Tibial artery (tissue), 4 donors: ENCODE results near the gene CTNNAL1.

Experiments used
- DNase-seq, 2 donors: peaks; one replicate each; pipeline ENCODE4 v3.0.0-alpha.2; 2019
- H3K27ac ChIP-seq, 2 donors: fragments of 200-600 bp; sonication (generic) in 1 of 2; 1 replicate in 1 of 2; 2 replicates in 1 of 2; pipeline ENCODE4 v1.5.1; 2018 to 2019; ENCODE audit warnings: mild to moderate bottlenecking in 1 of 2
- H3K27me3 ChIP-seq, 2 donors: fragments of 200-600 bp; sonication (generic) in 1 of 2; one replicate each; pipeline versions ENCODE4 v1.5.1 to v1.6.0; 2016 to 2019
- H3K36me3 ChIP-seq, 3 donors: fragments of 200-600 bp; sonication (generic) in 2 of 3; one replicate each; pipeline ENCODE4 v1.5.1; 2016 to 2019; ENCODE audit warnings: mild to moderate bottlenecking in 2 of 3
- H3K4me1 ChIP-seq, 4 donors: fragments of 200-600 bp; sonication (generic) in 2 of 4; 1 replicate in 3 of 4; 2 replicates in 1 of 4; pipeline ENCODE4 v1.5.1; 2016 to 2019
- H3K4me3 ChIP-seq, 2 donors: fragments of 200-600 bp; sonication (generic) in 1 of 2; 1 replicate in 1 of 2; 2 replicates in 1 of 2; pipeline ENCODE4 v1.5.1; 2018 to 2019; ENCODE audit warnings: mild to moderate bottlenecking in 2 of 2
- H3K9me3 ChIP-seq, 3 donors: fragments of 200-600 bp; sonication (generic) in 1 of 3; one replicate each; pipeline ENCODE4 v1.5.1; 2016 to 2019
- CTCF ChIP-seq, 2 experiments: fragments of 200-600 bp in 1 of 2; fragments of 450-650 bp in 1 of 2; IDR thresholded peaks; one replicate each; pipeline ENCODE4 v1.5.1; 2017 to 2019; ENCODE audit warnings: antibody characterized with exemption in 2 of 2, mild to moderate bottlenecking in 1 of 2, moderate library complexity in 1 of 2
- intact Hi-C: fragments of 100-400 bp; cut with DNase I; formaldehyde crosslinking; loops from one replicate; pipeline ENCODE4 v1.15.0; 2023; ENCODE audit warnings: low total_unique reads

Gene CTNNAL1

DNA sequence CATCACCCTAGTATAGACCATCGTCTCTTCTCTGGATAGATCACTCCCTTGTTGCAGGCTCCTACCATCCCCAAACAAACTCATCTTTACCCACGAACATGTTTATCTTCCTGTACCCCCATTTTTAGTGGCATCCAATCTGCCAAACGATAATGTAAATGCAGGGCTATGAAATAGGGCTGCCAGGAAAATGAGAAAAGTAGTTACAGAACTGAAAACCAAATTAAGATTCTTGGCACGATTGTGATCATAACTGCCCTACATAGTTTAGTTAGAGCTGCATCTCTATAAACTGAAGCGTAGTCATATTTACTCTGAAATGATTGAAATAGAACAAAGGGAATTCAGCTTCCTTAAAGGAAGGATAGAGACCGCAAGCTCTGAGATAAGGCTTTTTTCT is 53.0 kb downstream of the CTNNAL1 start:
- intact Hi-C loops: no loop called here
- TF ChIP-seq CTCF (IDR thresholded peaks at IDR 0.05): no peak
- DNase-seq: no peak
- H3K27ac ChIP-seq: no peak overlapping the region
- H3K36me3 ChIP-seq: peaks cover 0 to 14% (median 5%) of the 10 kb centered on the region in 3 donors
- no peaks in the 10 kb centered on the region for H3K27me3 ChIP-seq
- no peak overlapping the region for H3K4me3 ChIP-seq
- H3K4me1 ChIP-seq: no peaks in the 10 kb centered on the region
- no peaks in the 10 kb centered on the region for H3K9me3 ChIP-seq

DNA sequence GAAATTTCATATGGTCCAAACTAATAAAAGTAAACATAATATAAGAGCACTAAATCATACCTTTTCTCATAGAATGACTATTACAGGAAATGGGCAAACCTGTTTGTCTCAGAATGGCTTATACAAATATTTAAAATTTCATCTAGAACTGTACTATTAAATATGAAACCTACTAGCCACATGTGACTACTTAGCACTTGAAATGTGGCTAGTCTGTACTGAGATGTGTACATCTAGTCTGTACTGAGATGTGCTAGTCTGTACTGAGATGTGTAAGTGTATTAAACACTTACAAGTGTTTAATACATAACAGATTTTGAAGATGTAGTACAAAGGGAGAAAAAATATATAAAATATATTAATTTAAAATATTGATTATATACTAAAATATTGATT is 56.7 kb downstream of the CTNNAL1 start:
- Histone ChIP-seq H3K9me3 (no peaks in the 10 kb centered on the region), H3K27me3 (no peaks in the 10 kb centered on the region), H3K4me3 (no peak overlapping the region), H3K27ac (no peak overlapping the region), H3K36me3 (peaks cover 0 to 10% (median 2%) of the 10 kb centered on the region in 3 donors), H3K4me1 (peaks cover 0 to 13% (median 2%) of the 10 kb centered on the region in 4 donors)
- intact Hi-C loops: no loop called here
- no peak for TF ChIP-seq CTCF (IDR thresholded peaks at IDR 0.05)
- no peak for DNase-seq

DNA sequence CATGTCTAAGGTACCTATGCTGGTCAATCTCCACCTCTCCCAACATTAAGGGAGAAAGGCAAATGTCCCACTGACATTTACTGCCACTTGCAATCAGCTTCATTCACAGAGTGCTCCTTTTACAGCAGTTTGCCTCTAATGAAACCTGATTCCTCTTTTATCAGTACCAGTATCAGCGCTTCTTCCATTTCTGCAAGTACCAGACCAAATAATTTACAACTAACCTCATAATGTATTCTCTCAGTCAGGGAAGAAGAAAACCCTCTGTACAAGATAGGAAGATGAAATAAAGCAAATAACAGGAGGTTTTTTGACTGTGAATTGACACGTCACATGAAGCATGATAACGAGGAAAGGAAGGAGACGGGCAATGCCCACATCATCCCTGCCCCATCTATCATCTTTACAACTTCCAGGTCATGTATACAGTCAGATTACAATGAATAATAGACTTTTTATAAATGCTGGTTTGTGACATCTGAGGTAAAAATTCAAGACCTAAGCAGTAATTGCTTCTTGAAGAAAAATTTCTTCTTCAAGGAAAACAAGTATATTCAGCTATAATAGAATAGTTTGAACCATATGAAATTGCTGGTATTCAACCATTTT is 57.2 kb downstream of the CTNNAL1 start:
- intact Hi-C loops: no loop called here
- Histone ChIP-seq H3K9me3 (no peaks in the 10 kb centered on the region), H3K27ac (no peak overlapping the region), H3K4me3 (no peak overlapping the region), H3K27me3 (no peaks in the 10 kb centered on the region), H3K4me1 (peaks cover 0 to 13% (median 2%) of the 10 kb centered on the region in 4 donors), H3K36me3 (peaks cover 0 to 9% (median 0%) of the 10 kb centered on the region in 3 donors)
- no peak for DNase-seq
- no peak for TF ChIP-seq CTCF (IDR thresholded peaks at IDR 0.05)

- H3K9me3 ChIP-seq: no peaks in the 10 kb centered on the region
- intact Hi-C loops: no loop called here
- H3K4me3 ChIP-seq: no peak overlapping the region
- H3K4me1 ChIP-seq: peaks cover 0 to 13% (median 2%) of the 10 kb centered on the region in 4 donors
- no peaks in the 10 kb centered on the region for H3K27me3 ChIP-seq
- no peaks in the 10 kb centered on the region for H3K36me3 ChIP-seq
- H3K27ac ChIP-seq: peak overlapping the region; percentile 46 to 60
- peak; percentile 60 to 62 for TF ChIP-seq CTCF (IDR thresholded peaks at IDR 0.05)
- DNase-seq: no peak
These were observed 59.2 kb downstream of the CTNNAL1 start for GRCh38 chr9:108953983-108954574.

GRCh38 chr9:108951578-108951977 is 61.7 kb downstream of the CTNNAL1 start:
- Histone ChIP-seq H3K4me3 (no peak overlapping the region), H3K27me3 (no peaks in the 10 kb centered on the region), H3K36me3 (peaks cover 0 to 5% (median 0%) of the 10 kb centered on the region in 3 donors), H3K27ac (no peak overlapping the region), H3K9me3 (no peaks in the 10 kb centered on the region), H3K4me1 (peaks cover 0 to 13% (median 2%) of the 10 kb centered on the region in 4 donors)
- no peak for DNase-seq
- TF ChIP-seq CTCF (IDR thresholded peaks at IDR 0.05): no peak
- intact Hi-C loops: no loop called here
